GM18868 (cell line): ENCODE data around the gene LRRC75A.
"Not testable (repeated sequence)": the region's sequence is repeated elsewhere in the genome, so short reads cannot be mapped to it uniquely, and the experiment has no call there.

Experiments used
- ATAC-seq: cut with Tn5 transposase; IDR thresholded peaks from one replicate; pipeline ENCODE4 v1.9.1; 2021; ENCODE audit warnings: mild to moderate bottlenecking, moderate library complexity; ENCODE audit not compliant: unreplicated experiment

Gene LRRC75A

GRCh38 chr17:16491703-16492612, at the start of gene LRRC75A:
LRRC75A (minus strand) TSS chr17:16492193; CDS start chr17:16491990, 203 bp downstream.
- ATAC-seq = peak; percentile 69

DNA sequence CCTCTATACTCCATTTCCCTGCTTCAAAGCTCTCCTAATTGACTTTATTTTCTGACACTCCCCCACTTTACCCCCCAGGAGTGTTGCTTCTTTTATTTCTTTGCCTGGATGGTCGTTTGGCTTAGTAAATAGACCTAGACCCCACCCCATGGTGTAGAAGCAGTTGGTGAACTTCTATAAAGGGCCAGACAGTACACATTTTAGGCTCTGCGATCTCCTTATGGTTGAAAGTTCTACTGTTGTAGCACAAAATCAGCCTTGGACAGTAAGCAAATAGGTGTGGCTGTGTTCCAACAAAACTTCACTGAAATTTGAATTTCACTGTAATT, 45.1 kb upstream of the LRRC75A start:
- no peak for ATAC-seq

DNA sequence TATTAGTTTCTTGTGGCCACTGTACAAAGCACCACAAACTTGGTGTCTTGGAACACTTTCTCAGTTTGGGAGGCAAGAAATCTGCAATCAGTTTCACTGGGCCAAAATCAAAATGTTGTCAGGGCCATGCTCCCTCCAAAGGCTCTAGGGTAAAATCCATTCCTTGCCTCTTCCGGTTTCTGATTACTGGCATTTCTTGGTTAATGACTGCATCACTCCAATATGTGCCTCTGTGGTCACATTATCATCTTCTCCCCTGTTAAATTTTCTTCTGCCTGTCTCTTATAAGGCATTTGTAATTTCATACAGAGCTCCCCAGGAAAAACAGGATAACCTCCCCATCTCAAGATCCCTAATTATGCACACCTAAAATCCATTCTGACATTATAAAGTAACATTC, 42.2 kb upstream of the LRRC75A start:
- ATAC-seq = no peak

GRCh38 chr17:16529906-16530305, 37.9 kb upstream of the LRRC75A start:
- ATAC-seq = no peak

GRCh38 chr17:16527298-16527697, 35.3 kb upstream of the LRRC75A start:
- ATAC-seq = no peak

GRCh38 chr17:16525556-16525955, 33.6 kb upstream of the LRRC75A start:
- ATAC-seq = not testable (repeated sequence)

GRCh38 chr17:16521070-16521727, 29.2 kb upstream of the LRRC75A start:
- ATAC-seq = no peak

GRCh38 chr17:16519021-16519420, 27.0 kb upstream of the LRRC75A start:
- ATAC-seq = no peak

DNA sequence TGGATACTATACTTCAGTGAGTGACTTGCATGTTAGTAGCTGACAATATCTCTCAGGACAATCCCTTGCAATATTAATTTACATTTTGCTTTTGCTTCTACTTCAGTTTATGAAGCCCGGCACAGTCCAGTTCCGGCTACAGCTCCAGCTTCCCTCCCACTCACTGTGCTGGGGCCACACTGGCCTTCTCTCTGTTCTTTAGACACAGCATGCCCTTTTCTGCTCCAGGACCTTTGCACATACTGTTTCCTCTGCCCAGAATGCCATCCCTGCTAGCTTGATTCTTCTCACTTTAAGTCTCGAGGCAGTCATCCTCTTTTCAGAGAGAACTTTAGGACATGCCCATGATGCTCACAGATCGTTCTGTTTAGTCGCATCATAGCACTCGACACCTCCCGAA, 25.5 kb upstream of the LRRC75A start:
- ATAC-seq = no peak

DNA sequence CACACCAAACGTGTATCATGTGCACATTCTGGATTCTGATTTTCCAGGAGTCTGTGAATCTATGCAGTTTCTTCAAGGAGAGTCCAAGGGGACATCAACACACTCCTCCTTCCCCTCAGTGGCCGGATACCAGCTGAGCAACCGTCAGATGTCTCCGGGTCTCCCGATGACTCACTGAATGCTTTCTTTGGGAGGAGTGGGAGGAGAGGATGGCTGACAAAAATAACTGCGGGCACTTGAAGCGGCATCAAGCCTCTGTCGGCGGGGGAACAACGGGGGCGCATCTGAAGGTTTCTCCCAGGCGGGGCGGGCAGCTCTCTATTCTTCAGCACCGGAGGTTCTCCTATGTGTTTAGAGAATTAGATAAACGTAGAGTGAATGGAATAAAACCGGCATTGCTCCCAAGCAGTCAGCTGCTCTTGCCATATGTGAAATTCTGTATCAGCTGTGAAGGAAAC, 24.6 kb upstream of the LRRC75A start:
- ATAC-seq = no peak

DNA sequence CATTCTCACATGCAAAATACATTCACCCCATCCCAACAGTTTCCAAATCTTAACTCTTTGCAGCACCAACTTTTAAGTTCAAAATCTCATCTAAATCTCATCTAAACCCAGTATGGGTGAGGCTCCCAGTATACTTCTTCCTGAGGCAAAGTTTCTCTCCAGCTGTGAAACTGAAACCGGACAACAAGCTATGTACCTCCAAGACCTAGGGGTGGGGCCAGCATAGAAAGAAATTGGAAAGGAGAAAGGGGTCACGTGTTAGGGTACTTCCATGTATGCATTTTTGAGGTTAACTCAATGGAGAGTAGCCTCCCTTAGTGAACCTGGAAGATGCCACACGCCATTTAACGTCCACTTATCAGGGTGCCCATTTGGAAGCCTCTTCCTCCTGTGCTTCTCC, 23.9 kb upstream of the LRRC75A start:
- no peak for ATAC-seq

- ATAC-seq = no peak
Measured at GRCh38 chr17:16513873-16514272, 21.9 kb upstream of the LRRC75A start.

DNA sequence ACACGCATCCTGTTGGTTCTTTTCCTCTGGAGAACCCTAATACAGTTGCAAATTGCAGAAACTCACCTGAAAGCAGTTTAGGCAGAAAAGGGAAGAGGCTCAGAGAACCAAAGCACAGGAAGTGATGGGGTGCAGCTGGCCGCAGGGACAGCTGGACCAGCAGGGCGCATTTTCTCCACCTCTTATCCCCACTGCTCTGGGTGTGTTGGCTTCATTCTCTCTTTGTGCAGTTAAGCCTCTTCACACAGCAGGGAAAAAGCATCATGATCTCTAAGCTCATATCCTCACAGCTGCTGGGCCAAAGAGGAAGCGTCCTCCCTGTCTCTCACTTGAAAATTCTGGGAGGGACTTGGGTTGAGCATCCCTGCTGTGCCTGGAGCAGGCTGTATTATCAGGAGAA, 20.0 kb upstream of the LRRC75A start:
- no peak for ATAC-seq

DNA sequence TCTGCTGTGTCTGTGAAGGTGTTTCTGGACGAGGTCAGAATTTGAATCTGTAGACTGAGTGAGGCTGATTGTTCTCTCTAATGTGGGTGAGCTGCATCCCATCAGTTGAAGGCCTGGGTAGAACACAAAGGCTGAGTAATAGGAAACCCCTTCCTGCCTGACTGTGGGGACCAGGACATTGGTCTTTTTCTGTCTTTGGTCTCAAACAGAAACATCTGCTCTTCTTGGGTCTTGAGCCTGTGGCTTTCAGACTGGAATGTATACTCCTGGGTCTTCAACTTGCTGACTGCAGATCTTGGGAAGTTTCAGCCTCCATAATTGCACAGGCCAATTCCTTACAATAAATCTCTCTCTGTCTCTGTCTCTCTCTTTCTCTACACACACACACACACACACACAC, 19.6 kb upstream of the LRRC75A start:
- no peak for ATAC-seq

GRCh38 chr17:16507918-16508533, 16.0 kb upstream of the LRRC75A start:
- no peak for ATAC-seq

- no peak for ATAC-seq
Measured at GRCh38 chr17:16506188-16506587, 14.2 kb upstream of the LRRC75A start.

- ATAC-seq = no peak
Measured at GRCh38 chr17:16504984-16505383, 13.0 kb upstream of the LRRC75A start.

DNA sequence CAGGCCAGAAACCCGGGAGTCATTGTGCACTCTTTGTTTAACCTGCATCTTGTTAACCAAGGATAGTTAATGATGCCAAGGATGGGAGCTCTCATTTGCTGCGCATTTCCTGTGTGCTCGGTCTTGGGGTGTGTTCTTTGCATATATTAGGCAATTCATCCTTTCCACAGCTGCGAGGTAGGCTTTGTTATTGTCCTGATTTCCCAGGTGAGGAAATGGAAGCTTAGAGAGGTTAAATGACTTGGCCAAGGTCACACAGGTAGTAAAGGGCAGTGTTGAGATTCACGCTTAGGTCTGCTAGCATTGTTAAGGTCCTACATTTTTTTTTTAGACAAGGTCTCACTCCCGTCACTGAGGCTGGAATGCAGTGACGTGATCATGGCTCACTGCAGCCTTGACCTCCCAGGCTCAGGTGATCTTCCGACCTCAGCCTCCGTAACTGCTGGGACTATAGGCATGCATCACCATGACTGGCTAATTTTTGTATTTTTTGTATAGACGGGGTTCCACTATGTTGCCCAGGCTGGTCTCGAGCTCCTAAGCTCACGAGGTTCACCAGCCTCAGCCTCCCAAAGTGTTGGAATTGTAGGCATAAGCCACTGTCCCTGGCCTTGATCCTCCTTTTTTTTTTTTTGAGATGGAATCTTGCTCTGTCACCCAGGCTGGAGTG, 5.0 kb upstream of the LRRC75A start:
- ATAC-seq = no peak

GRCh38 chr17:16495980-16496819, 4.2 kb upstream of the LRRC75A start:
- ATAC-seq = no peak

- ATAC-seq = no peak
Measured at GRCh38 chr17:16495561-16495960, 3.6 kb upstream of the LRRC75A start.
